ENCODE results near the gene MAP3K5.

DNA sequence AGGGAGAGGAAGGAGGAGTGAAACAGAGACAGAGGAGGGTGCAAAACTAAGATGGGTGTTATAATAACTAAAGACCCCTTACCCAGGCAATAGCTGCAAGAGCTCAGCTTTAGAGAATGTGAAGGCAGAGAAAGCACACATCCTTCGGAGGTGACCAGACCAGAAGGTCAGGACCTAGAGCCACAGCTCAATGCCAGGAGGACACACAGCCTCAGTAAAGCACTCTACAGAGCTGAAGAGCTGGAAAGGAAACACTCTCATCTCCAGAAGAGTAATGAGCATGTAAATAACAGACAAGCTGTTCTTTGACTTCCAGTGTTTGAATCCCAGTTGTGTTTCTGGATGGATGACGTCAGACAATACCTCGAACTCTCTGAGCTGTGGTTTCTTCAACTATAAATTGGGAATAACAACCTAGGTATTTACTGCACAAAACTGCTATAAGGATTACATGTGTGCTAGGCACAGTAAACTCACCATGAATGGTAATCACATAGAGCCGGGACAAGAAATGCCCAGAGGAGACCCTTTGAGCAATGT, 63.2 kb downstream of the MAP3K5 start:
- TF ChIP-seq, protein P1, sequence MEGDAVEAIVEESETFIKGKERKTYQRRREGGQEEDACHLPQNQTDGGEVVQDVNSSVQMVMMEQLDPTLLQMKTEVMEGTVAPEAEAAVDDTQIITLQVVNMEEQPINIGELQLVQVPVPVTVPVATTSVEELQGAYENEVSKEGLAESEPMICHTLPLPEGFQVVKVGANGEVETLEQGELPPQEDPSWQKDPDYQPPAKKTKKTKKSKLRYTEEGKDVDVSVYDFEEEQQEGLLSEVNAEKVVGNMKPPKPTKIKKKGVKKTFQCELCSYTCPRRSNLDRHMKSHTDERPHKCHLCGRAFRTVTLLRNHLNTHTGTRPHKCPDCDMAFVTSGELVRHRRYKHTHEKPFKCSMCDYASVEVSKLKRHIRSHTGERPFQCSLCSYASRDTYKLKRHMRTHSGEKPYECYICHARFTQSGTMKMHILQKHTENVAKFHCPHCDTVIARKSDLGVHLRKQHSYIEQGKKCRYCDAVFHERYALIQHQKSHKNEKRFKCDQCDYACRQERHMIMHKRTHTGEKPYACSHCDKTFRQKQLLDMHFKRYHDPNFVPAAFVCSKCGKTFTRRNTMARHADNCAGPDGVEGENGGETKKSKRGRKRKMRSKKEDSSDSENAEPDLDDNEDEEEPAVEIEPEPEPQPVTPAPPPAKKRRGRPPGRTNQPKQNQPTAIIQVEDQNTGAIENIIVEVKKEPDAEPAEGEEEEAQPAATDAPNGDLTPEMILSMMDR (IDR thresholded peaks at IDR 0.05): no peak
- TF ChIP-seq POLR2AphosphoS5 (IDR thresholded peaks at IDR 0.05) (no peak), POLR2A (IDR thresholded peaks at IDR 0.05) (no peak)
